AG04450 (cell line): ENCODE data around the gene RFC4. TPM values are rescaled to one million over a fixed set of nuclear protein-coding genes. Genes with fewer than 3 reads are reported as not detected.

Experiments used
- CTCF ChIA-PET: fragments of 300-600, 350-600 bp; formaldehyde crosslinking; extraction: SDS; loops from one replicate; lab custom pipeline; 2022; ENCODE audit warnings: antibody characterized with exemption, inconsistent platforms; lab: Charles Lee
- POLR2A ChIA-PET: fragments of 350-600 bp; formaldehyde crosslinking; extraction: SDS; loops from one replicate; lab custom pipeline; 2021; ENCODE audit warnings: antibody characterized with exemption, inconsistent platforms; lab: Yijun Ruan, JAX
- DNase-seq: peaks from one replicate; pipeline ENCODE4 v3.0.0-alpha.2; 2011; ENCODE audit warnings: low read depth, low spot score
- H3K27ac ChIP-seq: one replicate; pipeline ENCODE4 v1.5.1; 2012; ENCODE audit warnings: low read depth, low read length, control low read depth
- H3K27me3 ChIP-seq: one replicate; pipeline ENCODE4 v1.6.0; 2012; ENCODE audit warnings: low read length; ENCODE audit not compliant: control insufficient read depth, insufficient read depth
- H3K4me3 ChIP-seq: 2 replicates; pipeline ENCODE4 v1.5.1; 2011; ENCODE audit warnings: mild to moderate bottlenecking, low read depth, low read length, control low read depth
- H3K9me3 ChIP-seq: 2 replicates; pipeline ENCODE4 v1.5.1; 2012; ENCODE audit warnings: low read length; ENCODE audit not compliant: control insufficient read depth, insufficient read depth
- CTCF ChIP-seq: IDR thresholded peaks from 2 replicates; pipeline ENCODE4 v1.5.1; 2011; ENCODE audit warnings: low read depth, low read length, control low read depth, inconsistent platforms
- polyA plus RNA-seq: library from polyadenylated mRNA; depleted of rRNA; stranded (reverse); fragments of >200 nt; gene quantifications from 2 replicates; pipeline ENCODE4 v1.2.3, GENCODE V29; 2011

The RFC4 gene
- polyA plus RNA-seq, 1 experiment: 9.4 TPM

- DNase-seq: no peak
- no peaks in the 10 kb centered on the region for H3K9me3 ChIP-seq
- no peak overlapping the region for H3K27ac ChIP-seq
- no peaks in the 10 kb centered on the region for H3K27me3 ChIP-seq
- ChIA-PET CTCF (interaction anchor here (0.9 to 1.7 kb wide), 2 partner anchors 24 to 184 kb away, joined by 5 to 9 read pairs; no protein-coding TSS in a partner anchor), POLR2A (interaction anchor here (1.7 kb wide), 1 partner anchor 15 kb away, joined by 10 read pairs; the partner anchor contains the start of gene EIF4A2)
- no peak overlapping the region for H3K4me3 ChIP-seq
- no peak for TF ChIP-seq CTCF
Measured at GRCh38 chr3:186798239-186798874, 7.9 kb downstream of the RFC4 start.

- no peak for TF ChIP-seq CTCF
- Histone ChIP-seq H3K9me3 (no peaks in the 10 kb centered on the region), H3K27me3 (no peaks in the 10 kb centered on the region), H3K4me3 (no peak overlapping the region), H3K27ac (no peak overlapping the region)
- DNase-seq: no peak
- POLR2A ChIA-PET: interaction anchor here (0.6 to 2.0 kb wide), 3 partner anchors 17 to 31 kb away, joined by 3 to 10 read pairs (median 4); no protein-coding TSS in a partner anchor
- CTCF ChIA-PET: interaction anchor here (0.6 to 1.5 kb wide), 3 partner anchors 173 to 349 kb away, joined by 3 to 5 read pairs (median 5); partner anchors contain the start of gene RPL39L
Measured at GRCh38 chr3:186790261-186790981, 15.9 kb downstream of the RFC4 start.

- no peak overlapping the region for H3K4me3 ChIP-seq
- TF ChIP-seq CTCF: no peak
- H3K27me3 ChIP-seq: no peaks in the 10 kb centered on the region
- CTCF ChIA-PET: interaction anchor here (0.6 to 1.5 kb wide), 3 partner anchors 173 to 350 kb away, joined by 3 to 5 read pairs (median 5); partner anchors contain the start of gene RPL39L
- POLR2A ChIA-PET: interaction anchor here (1.1 to 2.0 kb wide), 2 partner anchors 18 to 32 kb away, joined by 4 to 10 read pairs; no protein-coding TSS in a partner anchor
- no peak overlapping the region for H3K27ac ChIP-seq
- DNase-seq: no peak
- no peaks in the 10 kb centered on the region for H3K9me3 ChIP-seq
Measured at GRCh38 chr3:186789554-186790260, 16.6 kb downstream of the RFC4 start.

GRCh38 chr3:186788482-186789370, 17.6 kb downstream of the RFC4 start:
- no peak for DNase-seq
- TF ChIP-seq CTCF: no peak
- Histone ChIP-seq H3K27me3 (no peaks in the 10 kb centered on the region), H3K9me3 (0 out of 2 replicates have a peak, but pooled peaks cover 4% of the 10 kb centered on the region), H3K4me3 (no peak overlapping the region), H3K27ac (no peak overlapping the region)
- ChIA-PET CTCF (interaction anchor here (0.6 to 1.0 kb wide), 3 partner anchors 33 to 903 kb away, joined by 3 to 4 read pairs (median 3); no protein-coding TSS in a partner anchor), POLR2A (interaction anchor here (1.1 kb wide), 1 partner anchor 172 kb away, joined by 4 read pairs; no protein-coding TSS in a partner anchor)
